Activated T-cell treated with anti-CD3 and anti-CD28 coated beads, Interleukin-2, amount 50 U/mL, for 1 hour (primary cell): ENCODE data around the gene SLC35F1.
"Not testable (repeated sequence)": the region's sequence is repeated elsewhere in the genome, so short reads cannot be mapped to it uniquely, and the experiment has no call there.

Experiments used
- DNase-seq: peaks from one replicate; pipeline ENCODE4 v3.0.0-alpha.2; 2020

Gene SLC35F1

DNA sequence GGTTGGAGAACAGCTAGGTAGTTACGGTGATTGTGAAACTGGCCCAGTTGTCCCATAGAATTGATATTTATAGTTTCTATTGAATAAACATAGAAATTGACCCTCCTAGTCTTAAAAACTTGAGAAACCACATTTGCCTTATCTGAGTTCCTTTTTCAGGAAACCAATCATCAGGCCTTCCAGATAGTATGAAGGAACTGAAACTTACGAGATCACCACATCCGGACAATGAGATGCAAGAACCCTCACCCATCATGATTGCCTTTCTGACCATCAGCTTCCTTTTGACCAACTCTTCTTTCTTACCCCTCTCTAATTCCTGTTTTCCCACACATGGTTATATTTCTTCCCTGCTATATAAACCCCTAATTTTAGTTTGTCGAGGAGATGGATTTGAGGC lies 21.8 kb downstream of the SLC35F1 start:
- no peak for DNase-seq

DNA sequence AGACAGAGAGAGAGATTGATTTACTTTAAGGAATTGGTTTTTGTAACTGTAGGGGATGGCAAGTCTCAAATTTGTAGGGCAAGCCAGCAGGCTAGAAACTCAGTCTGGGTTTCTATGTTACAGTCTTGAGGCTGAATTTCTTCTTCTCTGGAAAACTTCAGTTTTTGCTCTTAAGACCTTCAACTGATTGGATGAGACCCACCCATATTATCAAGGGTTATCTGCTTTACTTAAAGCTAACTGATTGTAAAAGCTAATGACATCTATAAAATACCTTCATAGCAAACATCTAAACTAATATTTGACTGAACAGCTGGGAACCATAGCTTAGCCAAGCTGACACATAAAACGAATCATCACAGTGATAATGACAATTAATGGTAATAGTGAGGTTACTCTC lies 22.4 kb downstream of the SLC35F1 start:
- DNase-seq, result no peak

DNA sequence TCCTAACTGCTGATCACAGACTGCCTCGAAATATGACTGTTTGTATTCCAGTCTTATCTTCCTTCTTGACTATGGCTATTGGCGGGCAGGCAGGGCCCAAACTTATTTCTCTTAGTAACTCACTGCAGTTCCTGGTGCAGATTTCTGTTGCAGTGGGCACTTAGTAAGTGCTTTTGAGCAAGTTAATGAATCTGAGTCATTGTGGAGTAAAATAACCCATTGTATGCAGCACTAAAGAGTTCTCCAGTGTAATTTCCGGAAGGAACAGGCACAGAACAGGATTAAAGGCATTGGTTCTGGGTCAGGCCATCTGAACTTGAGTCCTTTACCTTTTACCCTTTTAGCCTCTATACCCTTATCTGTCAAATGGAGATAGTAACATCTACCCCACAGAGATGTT lies 23.6 kb downstream of the SLC35F1 start:
- no peak for DNase-seq

- no peak for DNase-seq
Observed at GRCh38 chr6:117932001-117932400, 24.9 kb downstream of the SLC35F1 start.

GRCh38 chr6:117932676-117933075 lies 25.6 kb downstream of the SLC35F1 start:
- DNase-seq, result no peak

GRCh38 chr6:117933471-117933870 lies 26.4 kb downstream of the SLC35F1 start:
- no peak for DNase-seq

- no peak for DNase-seq
Observed at GRCh38 chr6:117938311-117938995, 31.4 kb downstream of the SLC35F1 start.

DNA sequence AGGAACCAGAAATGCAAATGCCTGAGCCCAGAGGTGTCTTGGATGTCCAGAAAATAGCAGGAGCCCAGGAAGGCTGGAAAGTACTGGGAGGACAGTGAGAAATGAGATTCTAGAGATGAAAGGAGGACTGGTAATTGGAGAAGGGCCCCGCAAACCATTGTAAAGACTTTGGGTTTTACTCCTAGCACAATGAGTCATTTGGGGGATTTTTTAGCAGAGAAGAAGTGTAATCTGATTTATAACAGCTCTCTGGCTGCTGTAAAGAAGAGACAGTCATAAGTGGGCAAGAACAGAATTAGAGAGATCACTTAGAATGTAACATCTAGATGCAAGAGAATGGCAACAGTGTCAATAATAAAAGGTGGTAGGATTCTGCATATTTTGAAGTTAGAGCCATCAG lies 40.2 kb downstream of the SLC35F1 start:
- no peak for DNase-seq

- DNase-seq, result no peak
Observed at GRCh38 chr6:117951783-117952182, 44.7 kb downstream of the SLC35F1 start.

- DNase-seq, result no peak
Observed at GRCh38 chr6:117955684-117956256, 48.7 kb downstream of the SLC35F1 start.

DNA sequence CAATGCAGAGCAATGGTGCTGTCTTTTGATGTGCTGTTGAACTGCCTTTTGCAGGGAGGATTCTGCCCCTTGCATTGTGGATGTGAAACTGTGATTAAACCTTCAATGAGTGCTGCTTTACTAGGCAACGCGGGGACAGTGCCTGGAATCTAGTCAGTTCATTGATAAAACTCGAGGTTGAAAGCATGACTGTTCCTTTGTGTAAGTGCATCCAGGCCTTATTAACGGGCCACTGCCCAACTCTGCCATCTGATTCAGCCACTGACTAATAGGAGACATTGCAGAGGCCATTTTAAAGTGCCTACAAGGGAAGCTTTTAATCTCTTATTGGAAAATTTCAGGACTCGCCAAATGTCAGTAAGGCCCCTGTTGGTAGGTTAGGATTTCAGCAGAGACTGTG lies 49.3 kb downstream of the SLC35F1 start:
- DNase-seq, result no peak

DNA sequence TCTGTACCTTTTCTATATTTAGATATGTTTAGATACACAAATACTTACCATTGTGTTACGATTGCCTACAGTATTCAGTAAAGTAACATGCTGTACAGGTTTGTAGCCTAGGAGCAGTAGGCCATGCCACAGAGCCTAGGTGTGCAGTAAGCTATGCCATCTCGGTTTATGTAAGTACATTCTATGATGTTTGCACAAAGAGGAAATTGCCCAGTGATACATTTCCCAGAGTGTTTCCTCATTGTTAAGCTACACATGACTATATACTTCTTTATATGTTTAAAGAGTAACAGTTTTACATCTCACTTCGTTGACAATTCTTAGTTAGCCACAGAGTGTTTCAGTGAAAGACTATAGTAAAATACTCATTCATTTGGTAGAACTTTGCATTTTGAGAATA lies 51.5 kb downstream of the SLC35F1 start:
- no peak for DNase-seq

- DNase-seq, result no peak
Observed at GRCh38 chr6:117960877-117961276, 53.8 kb downstream of the SLC35F1 start.

DNA sequence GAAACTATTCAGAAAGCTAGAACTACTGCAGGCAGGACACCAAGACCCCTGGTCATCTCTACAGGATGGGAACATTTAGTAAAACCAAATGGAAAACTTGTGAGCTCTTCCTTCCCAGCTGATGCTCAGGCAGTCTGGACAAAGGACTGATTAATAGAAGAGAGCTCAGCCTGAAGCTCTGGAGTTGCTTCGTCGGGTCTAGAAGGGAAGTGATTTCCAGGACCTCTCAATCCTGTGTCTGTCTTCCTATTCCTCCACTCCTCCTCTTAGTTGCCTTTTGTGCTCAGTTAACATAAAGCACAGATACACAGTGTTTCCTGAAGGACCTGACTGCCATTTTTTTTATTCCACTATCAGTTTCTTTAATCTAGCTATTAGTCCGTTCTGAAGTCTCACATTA lies 54.2 kb downstream of the SLC35F1 start:
- no peak for DNase-seq

GRCh38 chr6:117965763-117966162 lies 58.7 kb downstream of the SLC35F1 start:
- DNase-seq, result not testable (repeated sequence)

DNA sequence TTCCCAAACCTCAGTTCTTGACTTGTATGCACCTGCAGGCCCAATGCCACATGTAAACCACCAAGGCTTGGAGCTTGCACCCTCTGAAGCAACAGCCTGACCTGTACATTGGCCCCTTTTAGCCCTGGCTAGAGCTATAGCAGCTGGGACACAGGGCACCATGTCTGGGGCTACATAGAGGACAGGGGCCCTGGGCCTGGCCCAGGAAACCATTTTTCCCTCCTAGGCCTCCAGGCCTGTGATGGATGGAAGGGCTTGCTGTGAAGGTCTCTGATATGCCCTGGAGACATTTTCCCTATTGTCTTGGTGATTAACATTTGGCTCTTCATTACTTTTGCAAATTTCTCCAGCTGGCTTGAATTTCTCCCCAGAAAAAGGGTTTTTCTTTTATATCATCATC lies 64.6 kb downstream of the SLC35F1 start:
- DNase-seq, result no peak

GRCh38 chr6:117974914-117975627 lies 68.0 kb downstream of the SLC35F1 start:
- no peak for DNase-seq

GRCh38 chr6:117976030-117976651 lies 69.1 kb downstream of the SLC35F1 start:
- no peak for DNase-seq

DNA sequence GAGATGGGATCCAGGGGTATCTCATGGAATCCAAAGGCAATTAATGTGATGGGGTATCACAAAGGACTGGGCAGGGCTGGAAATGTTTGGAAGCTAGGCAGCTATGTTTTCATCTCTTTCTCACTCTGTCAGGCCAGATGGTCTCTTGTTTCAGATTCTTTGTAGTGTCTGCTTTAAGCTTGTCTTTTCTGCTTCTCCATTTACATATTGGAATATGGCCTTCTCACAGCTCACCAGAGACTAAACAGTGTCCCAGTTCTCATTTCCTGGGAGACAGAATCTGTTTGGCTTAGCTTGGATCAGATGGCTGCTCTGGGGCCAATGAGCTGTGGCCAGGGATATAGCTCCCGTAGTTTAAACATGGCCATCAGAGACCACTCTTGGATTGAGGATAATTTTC lies 78.9 kb downstream of the SLC35F1 start:
- no peak for DNase-seq

GRCh38 chr6:117986396-117986795 lies 79.3 kb downstream of the SLC35F1 start:
- DNase-seq, result no peak

GRCh38 chr6:117989086-117989485 lies 82.0 kb downstream of the SLC35F1 start:
- no peak for DNase-seq

GRCh38 chr6:117990151-117990550 lies 83.1 kb downstream of the SLC35F1 start:
- no peak for DNase-seq

DNA sequence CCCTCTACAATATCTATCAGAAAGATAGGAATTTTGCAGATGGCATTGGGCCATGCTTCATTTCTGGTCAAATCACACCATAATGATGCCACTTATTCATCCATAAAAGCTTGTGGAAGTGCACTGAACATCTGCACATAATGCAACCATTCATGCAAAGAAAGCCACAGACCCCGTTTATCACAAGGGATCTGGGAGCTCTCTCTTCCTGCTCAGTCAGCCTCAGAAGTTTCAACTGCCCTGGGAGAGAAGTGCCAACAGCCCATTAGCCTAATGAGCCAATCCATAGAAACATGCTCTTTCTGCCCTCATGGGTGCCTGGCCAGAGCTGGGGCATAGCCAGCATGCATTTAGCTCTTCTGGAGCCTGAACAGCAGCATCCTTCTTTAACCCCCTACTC lies 85.8 kb downstream of the SLC35F1 start:
- no peak for DNase-seq

- DNase-seq, result no peak
Observed at GRCh38 chr6:118012944-118013343, 105.9 kb downstream of the SLC35F1 start.
